Activated CD8-positive, alpha-beta memory T cell treated with anti-CD3 and anti-CD28 coated beads, Interleukin-2, amount 50 U/mL, for 1 hour (primary cell): ENCODE measurements around the gene PCDHGA3.
"Not testable (repeated sequence)": the region's sequence is repeated elsewhere in the genome, so short reads cannot be mapped to it uniquely, and the experiment has no call there.

Source experiments
- DNase-seq: peaks from one replicate; pipeline ENCODE4 v3.0.0-alpha.2; 2020; ENCODE audit errors: extremely low read depth

The PCDHGA3 gene

DNA sequence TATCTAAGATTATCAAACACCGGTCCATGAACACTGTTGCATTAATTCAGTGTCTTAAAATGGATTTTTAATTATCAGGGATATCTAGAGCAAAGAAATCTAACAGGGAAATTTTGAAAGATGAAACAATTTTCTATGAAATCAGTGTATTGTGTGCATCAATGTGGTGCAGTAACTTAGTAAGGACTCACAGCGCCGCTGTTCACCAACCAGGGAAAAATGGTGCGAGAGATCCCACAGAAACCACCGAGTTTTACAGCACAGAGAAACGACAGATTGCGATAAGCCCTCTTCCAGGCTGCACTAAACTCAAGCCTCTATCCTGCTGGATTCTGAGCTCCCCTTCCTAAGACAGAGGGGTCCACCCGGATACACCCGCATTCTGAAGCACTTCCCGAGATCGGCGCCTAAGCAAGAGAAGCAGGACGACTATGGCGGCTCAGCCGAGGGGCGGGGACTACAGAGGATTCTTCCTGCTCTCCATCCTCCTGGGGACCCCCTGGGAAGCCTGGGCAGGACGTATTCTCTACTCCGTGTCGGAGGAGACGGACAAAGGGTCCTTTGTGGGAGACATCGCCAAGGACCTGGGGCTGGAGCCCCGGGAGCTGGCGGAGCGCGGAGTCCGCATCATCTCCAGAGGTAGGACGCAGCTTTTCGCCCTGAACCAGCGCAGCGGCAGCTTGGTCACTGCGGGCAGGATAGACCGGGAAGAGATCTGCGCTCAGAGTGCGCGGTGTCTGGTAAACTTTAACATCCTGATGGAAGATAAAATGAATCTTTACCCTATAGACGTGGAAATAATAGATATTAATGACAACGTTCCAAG is 39.1 kb downstream of the PCDHGA3 start, which contains the start of gene PCDHGA7:
Gene PCDHGA7, plus strand, starts transcription at position 274 of the 826 bp plus-strand sequence. Its CDS starts 158 bp downstream, at position 432.
- no peak for DNase-seq

DNA sequence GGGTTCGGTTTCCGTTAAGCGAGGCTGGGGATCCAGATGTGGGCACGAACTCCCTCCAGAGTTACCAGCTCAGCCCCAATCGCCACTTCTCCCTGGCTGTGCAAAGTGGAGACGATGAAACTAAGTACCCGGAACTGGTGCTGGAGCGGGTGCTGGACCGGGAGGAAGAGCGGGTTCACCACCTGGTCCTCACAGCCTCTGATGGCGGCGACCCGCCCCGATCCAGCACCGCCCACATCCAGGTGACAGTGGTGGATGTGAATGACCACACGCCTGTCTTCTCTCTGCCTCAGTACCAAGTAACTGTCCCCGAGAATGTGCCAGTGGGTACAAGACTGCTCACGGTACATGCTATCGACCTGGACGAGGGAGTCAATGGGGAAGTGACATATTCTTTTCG is 39.7 kb downstream of the PCDHGA3 start:
- no peak for DNase-seq

DNA sequence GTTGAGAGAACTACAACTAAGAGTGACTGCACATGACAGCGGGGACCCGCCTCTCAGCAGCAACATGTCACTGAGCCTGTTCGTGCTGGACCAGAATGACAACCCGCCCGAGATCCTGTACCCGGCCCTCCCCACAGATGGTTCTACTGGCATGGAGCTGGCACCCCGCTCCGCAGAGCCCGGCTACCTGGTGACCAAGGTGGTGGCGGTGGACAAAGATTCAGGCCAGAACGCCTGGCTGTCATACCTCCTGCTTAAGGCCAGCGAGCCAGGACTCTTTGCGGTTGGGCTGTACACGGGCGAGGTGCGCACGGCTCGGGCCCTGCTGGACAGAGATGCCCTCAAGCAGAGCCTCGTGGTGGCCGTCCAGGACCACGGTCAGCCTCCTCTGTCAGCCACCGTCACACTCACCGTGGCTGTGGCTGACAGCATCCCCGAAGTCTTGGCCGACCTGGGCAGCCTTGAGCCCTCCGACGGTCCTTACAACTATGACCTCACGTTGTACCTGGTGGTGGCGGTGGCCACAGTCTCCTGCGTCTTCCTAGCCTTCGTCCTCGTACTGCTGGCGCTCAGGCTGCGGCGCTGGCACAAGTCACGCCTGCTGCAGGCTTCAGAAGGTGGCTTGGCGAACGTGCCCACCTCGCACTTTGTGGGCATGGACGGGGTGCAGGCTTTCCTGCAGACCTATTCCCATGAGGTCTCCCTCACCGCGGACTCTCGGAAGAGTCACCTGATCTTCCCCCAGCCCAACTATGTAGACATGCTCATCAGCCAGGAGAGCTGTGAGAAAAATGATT is 41.0 kb downstream of the PCDHGA3 start:
- DNase-seq: no peak

DNA sequence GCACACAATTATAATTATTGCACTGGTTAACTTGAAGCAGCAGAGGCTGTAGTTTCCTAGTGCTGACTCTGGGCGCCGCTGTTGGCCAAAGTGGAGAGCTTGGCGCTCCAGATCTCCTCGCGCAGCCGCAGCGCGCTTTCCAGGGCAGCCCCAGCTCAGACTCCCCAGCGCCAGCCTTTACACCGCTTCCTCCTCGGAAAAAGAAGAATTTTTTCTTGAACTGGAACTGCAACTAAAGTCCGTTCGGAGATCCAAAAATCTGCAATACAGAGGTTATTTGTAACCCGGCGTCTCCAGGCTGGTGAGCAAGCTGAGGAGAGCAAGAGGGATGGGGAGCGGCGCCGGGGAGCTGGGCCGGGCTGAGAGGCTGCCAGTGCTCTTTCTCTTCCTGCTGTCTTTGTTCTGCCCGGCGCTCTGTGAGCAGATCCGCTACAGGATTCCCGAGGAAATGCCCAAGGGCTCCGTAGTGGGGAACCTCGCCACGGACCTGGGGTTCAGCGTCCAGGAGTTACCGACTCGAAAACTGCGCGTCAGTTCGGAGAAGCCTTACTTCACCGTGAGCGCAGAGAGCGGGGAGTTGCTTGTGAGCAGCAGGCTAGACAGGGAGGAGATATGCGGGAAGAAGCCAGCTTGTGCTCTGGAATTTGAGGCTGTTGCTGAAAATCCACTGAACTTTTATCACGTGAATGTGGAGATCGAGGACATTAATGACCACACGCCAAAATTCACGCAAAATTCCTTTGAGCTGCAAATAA is 44.1 kb downstream of the PCDHGA3 start, which contains the start of gene PCDHGB4:
Gene PCDHGB4, plus strand, starts transcription at position 142 of the 755 bp plus-strand sequence. Its CDS starts 187 bp downstream, at position 329.
- not testable (repeated sequence) for DNase-seq

DNA sequence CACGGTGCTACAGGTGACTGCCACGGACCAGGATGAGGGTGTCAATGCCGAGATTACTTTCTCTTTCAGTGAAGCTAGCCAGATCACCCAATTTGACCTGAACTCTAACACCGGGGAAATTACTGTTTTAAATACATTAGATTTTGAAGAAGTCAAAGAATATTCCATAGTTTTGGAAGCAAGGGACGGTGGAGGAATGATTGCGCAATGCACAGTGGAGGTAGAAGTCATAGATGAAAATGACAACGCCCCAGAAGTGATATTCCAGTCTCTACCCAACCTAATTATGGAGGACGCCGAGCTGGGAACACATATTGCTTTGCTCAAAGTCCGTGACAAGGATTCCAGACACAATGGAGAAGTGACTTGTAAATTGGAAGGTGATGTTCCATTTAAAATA is 45.0 kb downstream of the PCDHGA3 start:
- no peak for DNase-seq

DNA sequence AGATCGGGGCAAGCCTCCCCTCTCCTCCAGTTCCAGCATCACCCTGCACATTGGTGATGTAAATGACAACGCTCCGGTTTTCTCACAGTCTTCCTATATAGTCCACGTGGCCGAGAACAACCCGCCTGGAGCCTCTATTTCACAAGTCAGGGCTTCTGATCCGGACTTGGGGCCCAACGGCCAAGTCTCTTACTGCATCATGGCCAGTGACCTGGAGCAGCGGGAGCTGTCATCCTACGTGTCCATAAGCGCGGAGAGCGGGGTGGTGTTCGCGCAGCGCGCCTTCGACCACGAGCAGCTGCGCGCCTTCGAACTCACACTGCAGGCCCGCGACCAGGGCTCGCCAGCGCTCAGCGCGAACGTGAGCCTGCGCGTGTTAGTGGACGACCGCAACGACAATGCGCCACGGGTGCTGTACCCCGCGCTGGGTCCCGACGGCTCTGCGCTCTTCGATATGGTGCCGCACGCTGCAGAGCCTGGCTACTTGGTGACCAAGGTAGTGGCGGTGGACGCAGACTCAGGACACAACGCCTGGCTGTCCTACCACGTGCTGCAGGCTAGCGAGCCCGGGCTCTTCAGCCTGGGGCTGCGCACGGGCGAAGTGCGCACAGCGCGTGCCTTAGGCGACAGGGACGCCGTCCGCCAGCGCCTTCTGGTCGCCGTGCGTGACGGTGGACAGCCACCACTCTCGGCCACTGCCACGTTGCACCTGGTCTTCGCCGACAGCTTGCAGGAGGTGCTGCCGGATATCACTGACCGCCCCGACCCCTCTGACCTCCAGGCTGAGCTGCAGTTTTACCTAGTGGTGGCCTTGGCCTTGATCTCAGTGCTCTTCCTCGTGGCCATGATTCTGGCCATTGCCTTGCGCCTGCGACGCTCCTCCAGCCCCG is 45.8 kb downstream of the PCDHGA3 start:
- DNase-seq: no peak

DNA sequence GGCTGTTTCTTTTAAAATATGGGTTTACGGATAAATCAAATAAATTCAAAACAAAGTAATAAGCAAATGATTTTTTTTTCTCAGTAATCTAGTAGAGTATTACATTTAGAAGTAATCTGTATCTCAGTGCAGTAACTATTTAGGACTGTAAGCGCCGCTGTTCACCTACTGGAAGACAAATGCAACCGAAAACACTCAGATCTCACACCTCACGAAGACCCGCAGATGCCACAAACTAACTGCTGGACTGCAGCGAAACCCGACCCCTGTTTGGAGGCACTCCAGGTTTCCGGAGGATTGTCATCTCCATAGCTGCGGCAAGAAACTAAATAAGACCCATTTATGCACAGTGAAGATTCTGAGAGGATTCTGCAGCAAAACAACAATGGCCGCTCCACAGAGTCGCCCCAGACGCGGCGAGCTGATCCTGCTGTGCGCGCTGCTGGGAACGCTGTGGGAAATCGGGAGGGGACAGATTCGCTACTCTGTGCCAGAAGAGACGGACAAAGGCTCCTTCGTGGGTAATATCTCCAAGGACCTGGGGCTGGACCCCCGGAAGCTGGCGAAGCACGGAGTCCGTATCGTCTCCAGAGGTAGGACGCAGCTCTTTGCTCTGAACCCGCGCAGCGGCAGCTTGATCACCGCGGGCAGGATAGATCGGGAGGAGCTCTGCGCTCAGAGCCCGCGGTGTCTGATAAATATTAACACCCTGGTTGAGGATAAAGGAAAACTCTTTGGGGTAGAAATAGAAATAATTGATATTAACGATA is 49.0 kb downstream of the PCDHGA3 start, which contains the start of gene PCDHGA8:
Gene PCDHGA8, plus strand, starts transcription at position 205 of the 770 bp plus-strand sequence. Its CDS starts 181 bp downstream, at position 386.
- DNase-seq: no peak

DNA sequence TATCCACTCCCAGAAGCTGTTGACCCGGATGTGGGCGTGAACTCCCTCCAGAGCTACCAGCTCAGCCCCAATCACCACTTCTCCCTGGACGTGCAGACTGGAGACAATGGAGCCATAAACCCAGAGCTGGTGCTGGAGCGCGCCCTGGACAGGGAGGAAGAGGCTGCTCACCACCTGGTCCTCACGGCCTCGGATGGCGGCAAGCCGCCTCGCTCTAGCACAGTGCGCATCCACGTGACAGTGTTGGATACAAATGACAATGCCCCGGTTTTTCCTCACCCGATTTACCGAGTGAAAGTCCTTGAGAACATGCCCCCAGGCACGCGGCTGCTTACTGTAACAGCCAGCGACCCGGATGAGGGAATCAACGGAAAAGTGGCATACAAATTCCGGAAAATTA is 49.6 kb downstream of the PCDHGA3 start:
- no peak for DNase-seq

DNA sequence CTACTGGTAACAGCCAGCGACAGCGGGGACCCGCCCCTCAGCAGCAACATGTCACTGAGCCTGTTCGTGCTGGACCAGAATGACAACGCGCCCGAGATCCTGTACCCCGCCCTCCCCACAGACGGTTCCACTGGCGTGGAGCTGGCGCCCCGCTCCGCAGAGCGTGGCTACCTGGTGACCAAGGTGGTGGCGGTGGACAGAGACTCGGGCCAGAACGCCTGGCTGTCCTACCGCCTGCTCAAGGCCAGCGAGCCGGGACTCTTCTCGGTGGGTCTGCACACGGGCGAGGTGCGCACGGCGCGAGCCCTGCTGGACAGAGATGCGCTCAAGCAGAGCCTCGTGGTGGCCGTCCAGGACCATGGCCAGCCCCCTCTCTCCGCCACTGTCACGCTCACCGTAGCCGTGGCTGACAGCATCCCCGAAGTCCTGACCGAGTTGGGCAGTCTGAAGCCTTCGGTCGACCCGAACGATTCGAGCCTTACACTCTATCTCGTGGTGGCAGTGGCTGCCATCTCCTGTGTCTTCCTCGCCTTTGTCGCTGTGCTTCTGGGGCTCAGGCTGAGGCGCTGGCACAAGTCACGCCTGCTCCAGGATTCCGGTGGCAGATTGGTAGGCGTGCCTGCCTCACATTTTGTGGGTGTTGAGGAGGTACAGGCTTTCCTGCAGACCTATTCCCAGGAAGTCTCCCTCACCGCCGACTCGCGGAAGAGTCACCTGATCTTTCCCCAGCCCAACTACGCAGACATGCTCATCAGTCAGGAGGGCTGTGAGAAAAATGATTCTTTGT is 51.0 kb downstream of the PCDHGA3 start:
- DNase-seq: not testable (repeated sequence)
